AML-193 (cell line): ENCODE data around the gene CCDC188.

ENCODE experiments used
- DNase-seq, 2 experiments: peaks; one replicate each; lab custom pipeline; 2025; lab: John Stamatoyannopoulos, UW

CCDC188 gene

DNA sequence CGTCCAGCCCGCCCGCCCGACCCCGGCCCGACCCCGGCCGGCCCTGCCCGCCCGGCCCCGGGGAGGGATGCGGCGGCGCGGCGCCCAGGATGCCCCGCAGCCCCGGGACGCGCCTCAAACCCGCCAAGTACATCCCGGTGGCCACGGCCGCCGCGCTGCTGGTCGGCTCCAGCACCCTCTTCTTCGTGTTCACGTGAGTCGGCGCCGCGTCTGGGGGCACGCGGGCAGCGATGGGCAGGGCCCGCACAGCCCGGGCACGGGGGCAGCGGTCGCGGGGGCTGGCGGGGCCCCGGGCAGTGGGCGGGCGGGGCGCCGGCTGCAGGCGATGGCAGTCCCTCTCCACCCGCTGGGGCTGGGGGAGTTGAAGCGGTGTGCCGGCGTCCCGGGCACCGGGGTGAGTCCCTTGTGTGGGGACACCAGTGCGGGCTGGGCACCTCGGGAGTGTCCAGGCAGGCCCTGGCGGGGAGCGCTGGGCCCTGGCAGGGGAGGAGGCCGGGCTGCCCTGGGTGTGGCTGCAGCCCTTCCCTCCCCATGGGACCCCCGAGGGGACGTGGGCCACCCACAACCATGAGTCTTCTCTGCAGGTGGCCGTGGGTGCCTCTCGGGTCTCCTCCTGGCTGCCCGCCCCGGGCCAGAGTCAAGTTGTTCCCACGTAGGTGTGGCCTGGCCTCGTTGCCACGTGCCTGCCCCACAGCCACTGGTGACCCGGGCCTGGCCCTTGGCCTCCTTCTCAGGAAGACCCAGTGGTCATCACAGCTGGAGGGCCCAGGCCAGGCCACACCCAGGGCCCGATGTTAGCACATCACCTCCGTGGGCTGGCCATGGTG, 18.8 kb downstream of the CCDC188 start:
- no peak for DNase-seq

DNA sequence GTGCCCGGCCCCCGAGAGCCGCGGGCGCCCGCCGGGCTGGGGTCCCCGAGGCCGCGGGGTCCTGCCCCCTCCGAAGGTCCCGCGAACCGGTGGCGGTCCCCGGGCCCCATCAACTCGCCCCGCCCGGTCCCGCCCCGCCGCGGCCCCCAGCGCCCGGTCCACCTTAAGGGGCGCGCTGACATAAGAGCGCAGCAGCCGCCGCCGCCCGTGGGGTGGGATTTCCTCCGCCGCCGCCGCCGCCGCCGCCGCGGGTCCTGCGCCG, 19.3 kb downstream of the CCDC188 start, which contains the start of gene ZDHHC8:
ZDHHC8 (plus strand) TSS at position 208 of the 262 bp plus-strand sequence. CDS start 144 bp downstream, outside the sequence.
- DNase-seq: no peak

DNA sequence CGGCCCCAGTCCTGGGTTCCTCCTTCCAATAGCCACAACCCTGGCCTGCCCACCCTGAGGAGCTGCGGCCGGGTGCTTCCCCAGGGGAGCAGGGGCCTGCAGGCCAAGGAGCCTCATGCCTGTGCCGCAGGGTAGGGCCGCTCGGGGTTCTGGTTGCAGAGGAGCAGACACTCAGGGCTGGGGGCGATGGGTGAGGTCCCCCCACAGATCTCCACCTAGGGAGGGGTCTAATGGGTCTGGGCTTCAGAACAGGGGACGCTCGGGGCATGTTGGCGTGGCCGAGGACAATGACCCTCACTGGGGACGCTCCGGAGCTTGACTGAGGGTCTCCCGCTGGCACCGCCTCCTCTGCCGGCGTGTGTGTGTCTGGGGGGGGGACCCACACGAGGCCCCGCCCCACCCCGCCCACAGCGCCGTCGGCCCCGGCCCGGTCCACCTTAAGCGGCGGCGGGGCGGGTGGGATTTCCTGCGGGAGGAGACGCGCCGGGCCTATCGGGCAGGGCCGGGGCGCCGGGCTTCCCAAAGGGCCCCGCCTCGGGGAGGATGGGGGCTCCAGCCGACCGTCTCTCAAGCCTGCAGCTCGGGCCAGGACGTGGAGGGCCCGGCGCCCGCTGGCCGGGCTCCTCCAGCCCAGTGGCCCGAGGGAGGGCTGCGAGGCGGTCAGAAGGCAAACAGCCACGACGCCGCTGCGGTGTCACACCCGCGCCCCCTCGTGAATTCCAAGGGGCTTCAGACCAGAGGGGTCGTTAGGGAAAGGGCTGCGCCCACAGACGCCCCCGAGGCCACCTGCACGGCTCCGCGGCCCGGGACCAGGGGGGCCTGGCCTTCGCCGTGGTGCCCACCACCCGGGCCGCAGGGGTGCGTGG, 19.9 kb downstream of the CCDC188 start:
- DNase-seq: no peak

DNA sequence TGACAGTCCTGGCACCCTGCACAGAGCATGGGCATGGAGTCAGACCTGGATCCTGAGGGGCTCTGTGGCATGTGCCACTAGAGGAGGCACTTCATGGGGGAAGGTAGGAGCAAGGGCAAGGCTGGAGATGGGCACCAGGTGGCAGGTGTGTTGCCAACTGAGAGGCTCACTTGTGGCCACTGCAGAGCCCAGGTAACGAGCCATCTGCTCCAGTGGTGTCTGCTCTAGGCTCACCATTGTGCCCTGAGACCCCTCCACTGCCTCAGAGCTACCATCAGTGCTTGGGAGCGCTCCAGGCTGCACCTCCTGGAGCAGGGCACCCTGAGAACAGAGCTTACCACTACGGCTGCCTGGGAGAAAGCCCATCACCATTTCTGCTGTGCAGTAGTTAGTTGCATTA, 20.5 kb downstream of the CCDC188 start:
- no peak for DNase-seq

DNA sequence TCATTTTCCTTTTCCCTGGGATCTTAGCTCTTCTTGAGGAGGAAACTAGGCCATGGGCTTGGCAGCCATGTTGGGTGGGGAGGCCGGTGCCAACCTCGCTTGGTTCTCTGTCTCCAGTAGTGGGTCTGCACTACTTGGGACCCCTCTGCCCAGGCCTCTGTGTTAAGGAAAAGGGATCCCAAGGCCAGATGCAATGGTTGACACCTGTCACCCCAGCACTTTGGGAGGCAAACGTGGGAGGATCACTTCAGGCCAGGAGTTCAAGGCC, 21.2 kb downstream of the CCDC188 start:
- DNase-seq: no peak

DNA sequence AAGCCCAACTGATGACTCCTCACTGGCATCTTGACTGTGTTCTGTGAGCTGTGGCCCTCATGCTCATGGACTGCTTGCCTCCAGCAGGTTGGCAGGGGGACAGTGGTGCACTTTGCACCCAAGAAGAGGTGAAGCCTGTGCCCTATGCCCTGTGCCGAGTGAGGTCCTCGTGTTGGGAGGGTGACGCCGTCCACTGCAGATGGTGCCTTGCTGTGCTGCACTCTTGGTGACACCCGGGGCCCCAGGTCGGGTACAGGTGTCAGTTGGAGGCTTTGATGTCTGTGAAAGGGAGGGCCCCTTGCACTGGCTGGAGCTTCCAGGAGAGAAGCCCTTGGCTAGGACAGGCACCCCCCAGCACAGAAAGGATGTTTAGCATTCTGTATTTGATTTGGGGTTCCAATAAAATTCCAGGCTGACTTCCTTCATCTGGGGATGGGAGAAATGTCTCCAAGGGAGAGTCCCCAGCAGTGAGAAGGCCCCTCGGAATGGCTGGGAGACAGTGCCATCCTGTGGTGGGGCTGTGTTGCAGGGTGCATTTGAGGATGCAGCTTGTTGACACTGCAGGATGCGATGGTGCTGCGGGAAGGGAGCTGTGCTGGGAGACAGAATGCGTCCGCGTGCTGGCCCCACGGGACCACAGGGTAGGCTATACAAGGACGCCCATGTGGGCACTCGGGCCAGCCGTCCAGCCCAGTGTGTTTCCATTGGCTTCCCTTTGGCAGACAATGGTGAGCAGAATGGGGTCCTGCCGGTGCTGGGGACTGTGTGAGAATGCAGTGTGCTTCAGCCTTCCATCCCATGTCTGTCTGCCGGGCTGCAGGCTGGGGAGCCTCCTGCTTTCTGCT, 21.7 kb downstream of the CCDC188 start:
- peak in 1 of 2 experiments; percentile 7 for DNase-seq

DNA sequence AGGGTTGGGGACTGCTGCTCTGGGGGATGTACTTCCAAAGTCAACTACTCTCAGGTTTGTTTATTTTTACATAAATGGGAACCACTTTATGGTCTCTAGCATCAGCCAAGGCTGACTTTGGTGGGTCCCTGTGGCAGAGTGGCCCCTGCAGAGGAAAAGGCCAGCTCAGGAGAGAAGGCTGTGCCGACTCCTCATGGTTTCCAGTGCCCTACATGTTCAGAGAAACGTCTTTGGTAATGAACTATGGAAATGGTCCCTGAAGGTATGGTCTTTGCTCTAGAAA, 22.3 kb downstream of the CCDC188 start:
- DNase-seq: no peak

DNA sequence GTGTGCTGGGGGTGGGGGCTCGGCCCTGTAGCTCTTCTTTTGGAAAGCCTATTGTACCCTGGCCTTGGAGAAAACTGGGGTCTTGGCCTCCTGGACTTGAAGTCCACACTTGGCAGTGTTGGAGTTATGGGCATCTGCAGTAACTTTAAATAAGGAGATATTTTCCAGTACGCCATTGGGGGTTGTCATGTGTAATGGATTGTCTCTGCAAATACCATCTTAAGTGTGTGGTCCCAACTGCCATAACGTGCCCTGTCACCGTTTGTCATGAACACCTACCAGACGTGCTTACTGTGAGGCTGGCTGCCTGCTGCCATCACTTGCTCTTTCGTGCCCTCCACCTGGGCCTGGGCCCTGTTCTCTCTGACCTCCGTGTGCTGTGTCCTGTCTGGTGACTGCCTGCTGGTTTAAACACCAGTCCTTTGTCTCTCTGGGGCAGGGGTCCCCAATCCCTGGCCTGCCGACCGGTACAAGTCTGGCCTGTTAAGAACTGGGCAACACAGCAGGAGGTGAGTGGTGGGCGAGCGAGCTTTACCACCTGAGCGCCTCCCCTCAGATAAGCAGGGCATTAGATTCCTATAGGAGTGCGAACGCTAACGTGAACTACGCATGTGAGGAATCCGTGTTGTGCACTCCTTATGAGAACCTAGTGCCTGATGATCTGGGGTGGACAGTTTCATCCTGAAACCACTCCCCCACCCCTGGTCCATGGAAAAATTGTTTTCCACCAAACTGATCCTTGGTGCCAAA, 22.8 kb downstream of the CCDC188 start:
- no peak for DNase-seq

DNA sequence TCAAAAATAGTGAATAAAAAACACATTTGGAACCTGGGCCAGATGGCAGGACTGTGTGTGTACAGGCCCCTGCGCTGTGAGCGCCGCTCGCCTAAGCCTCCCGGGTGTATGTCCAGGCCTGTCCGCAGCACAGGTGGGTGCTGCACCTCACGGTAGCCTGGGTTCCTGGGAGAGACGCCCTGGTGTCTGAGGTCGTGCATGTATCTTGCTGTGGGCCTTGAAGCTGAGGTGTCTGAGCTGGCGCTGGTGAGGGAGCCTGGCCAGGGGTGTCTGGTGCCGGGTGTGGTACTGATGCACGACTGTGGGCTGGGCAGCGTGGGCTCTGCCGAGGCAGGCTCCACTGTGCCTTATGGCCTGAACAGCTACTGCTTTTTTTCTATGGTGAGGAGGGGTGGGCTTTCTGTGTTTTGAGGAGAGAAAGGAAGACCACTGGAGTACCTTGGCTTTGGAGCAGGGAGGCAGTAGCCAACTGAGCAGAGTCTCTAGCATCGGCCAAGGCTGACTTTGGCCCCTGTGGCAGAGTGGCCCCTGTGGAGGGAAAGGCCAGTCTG, 23.5 kb downstream of the CCDC188 start:
- no peak for DNase-seq

DNA sequence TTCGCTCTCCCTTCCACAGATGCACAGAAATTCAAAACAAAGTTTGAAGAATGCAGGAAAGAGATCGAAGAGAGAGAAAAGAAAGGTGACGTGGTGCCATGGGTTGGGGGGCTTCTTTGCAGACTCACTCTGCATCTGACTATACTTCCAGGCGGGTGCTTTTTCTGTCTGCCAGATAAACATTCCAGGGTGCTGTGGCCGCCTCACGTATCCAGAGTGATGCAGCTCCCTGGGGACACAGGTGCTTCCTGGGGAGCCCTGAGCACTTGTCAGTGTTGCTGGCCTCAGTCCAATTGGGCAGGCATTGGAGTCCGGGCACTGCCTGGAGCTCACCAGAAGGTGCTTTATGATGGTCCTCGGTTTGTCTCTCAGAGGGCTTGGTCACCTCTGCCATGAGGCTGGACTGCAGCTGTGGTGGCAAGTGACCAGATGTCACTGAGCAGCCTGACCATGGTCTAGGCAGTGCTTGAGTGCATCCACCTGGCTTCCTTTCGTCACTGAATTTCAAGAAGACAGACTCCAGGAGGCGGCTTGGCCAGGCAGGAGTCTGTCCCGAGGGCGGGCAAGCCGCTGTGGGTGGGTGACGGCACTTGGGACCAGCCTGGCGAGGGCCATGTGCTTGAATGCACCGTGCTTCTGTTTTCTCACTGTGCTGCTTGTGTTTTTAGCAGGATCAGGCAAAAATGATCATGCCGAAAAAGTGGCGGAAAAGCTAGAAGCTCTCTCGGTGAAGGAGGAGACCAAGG, 24.4 kb downstream of the CCDC188 start:
- no peak for DNase-seq

DNA sequence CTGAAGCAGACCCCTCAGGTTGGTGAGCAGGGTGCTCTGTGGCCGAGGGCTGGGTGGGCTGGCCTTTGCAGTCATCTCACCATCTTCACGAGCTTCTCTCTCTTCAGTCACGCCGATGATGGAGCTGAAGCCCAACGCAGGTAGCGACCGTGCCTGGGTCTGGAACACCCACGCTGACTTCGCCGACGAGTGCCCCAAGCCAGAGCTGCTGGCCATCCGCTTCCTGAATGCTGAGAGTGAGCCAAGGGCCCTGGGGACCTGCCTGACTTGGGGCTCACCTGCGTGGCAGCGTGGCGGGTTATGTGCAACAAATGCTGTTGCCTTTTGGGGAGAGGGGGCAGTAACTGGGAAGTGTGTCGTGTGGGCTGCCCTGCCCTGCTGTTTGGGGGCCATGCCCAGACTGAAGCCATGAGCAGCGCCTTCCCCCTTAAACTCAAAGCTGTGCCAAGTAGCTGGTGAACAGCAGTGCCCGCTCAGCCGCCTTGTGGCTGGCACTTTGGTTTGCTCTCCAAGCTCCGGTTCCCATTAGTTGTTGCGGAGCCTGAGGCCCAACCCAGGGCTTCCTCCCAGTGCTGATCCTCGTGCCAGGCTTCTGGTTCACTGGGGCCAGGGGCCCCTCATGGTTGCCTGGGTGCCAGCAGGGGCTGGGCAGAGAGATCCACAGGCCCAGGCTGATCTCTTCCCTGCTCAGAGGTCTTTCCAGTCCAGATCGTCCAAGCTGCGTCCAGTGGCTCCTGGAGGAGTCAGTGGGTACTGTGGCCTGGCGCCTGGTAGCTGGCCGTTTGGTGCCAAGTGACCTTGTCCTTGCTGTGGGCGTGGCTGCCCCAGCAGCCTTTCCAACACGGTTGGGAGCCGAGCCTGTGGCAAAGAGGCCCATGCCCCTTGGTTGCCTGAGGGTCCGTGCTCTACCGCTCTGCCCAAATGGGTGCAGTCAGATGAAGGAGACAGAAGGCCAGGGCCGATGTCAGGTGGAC, 25.4 kb downstream of the CCDC188 start:
- DNase-seq: no peak

DNA sequence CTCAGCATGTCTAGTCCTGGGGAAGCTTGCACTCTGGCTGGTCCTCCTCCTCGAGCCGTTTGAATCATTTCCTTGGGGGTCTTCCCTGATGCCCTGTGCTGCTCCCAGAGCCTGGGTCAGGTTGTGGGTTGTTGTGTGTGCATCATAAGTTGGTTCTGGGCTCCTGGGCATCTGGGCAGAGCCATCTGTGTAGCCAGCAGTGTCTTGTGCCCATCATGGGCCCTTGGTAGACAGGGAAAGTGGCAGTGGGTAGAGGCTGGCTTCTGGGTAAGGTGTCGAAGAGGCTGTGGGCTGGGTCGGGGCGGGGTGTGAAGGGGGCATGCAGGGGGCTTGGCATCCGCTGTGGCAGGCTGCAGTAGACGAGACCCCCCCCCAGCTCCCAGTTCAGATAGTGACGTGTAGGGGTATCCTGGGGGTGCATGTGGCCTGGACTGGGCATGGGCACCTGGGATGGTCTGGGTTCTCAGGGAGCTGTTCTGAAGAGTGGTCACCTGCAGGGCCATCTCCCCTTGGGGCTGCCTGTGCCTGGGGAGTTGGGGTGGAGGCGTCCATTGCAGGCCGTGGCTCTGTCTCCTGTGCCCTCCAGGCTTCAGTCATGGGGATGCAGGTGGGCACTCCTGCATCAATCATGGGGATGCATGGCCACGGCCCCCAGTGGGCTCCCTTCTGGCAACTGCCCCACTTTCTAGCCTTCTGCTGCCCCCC, 26.6 kb downstream of the CCDC188 start:
- DNase-seq: no peak

DNA sequence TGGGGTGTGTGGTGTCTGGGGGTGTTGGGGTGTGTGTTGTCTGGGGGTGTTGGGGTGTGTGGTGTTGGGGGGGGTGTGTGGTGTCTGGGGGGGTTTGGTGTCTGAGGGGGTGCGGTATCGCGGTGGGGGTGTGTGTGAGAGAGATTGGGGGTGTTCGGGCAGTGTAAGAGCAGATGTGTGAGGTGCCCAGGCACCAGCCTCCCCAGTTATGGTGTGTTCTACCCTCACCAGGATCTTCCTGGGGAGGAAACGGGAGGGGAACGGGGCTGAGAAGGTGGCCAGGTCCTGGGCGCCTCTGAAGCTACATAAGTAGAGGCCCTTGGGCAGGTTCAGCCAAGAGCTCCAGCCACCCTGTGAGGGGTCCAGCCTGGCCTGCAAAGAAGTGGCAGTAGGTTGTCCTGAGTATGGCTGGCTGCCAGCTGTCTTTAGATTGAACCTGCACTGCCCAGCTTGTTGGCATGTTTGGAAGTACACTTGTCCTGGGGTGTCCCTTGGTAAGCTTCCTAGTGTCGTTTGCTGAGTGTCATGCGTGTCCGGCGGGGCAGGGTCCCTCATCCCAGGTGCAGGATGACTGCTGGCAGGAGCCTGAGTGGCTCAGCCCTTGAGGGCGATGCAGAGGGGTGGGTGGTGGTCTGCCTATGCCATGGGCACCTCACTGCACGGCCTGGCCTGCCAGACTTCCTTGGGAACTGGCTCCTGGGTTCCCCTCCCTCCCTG, 27.3 kb downstream of the CCDC188 start:
- no peak for DNase-seq

DNA sequence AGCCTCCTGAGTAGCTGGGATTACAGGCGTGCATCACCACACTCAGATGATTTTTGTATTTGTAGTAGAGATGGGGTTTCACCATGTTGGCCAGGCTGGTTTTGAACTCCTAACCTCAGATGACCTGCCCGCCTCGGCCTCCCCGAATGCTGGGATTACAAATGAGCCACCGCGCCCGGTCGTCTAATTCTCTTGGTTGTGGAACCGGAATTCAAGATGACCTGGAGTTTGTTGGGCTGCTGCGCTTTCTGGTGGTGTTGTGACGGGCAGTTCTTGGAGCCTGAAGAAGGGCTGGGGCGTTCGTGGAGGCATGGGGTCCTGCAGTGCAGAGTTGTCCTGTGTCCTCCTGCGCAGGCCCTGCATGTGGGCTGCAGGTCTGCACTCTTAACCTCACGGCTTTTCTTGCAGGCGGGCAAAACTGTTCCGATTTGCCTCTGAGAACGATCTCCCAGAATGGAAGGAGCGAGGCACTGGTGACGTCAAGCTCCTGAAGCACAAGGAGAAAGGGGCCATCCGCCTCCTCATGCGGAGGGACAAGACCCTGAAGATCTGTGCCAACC, 28.9 kb downstream of the CCDC188 start:
- no peak for DNase-seq

DNA sequence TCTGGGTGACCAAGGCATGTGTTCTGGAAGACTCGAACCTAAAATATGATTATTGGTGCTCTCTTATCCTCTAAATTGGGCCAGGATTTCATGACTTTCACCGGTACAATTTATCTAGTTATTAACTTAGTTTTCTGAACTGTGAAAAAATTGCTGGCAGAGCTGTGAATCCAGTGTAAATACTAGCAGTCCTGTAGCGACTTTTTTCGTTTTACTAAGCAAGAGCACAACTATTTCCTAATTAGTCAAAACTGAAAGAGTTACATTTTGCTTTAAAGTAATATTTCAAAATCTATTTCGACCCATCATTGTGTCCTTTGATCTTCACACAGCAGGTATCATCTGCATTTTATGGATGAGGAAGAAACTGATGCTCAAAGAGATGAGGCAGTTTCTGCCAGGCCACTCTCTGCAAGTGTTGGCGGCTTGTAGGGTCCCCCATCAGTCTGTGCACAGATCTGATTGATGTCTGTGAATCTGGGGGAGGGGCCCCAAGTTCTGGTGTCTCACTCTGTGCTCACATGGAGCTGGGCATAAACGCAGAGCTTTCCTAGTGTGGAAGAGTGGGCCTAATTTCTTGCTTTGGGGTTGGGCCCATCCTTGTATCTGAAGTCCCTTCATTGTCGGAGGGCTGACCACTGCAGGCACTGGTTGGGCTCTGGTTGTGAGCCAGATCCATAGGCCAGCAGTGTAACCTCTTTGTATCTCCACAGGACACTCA, 32.4 kb downstream of the CCDC188 start:
- no peak for DNase-seq

DNA sequence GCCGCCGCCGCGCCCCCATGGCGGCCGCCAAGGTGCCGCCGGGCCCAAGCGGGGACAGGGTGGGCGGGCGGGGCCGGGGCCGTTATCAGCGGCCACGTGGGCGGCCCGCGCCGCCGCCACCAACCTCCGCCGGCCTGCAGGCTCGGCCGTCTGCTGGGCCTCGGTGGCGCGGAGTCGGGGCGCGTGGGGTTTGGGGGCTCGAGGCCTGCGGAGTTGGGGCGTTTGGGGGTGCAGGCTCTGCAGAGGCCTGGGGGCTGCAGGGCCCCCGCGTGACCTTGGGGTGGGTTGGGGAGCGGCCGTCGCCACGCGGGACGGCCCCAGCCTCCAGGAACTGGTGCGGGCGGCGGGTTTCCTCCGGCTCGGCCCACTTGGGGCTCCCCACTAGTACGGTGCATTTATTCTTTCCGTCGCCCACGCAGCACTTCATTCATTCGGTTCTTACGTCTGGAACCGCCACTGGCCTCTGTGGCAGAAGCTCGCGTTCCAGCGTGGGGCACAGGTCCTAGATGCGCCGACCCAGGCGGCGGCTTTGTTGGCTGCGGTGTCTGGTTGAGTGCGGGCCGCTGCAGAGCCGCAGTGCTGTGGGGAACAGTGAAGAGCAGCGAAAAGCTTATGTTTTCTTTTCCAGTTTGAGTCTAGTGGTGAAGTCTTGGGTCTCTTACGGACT, 33.1 kb downstream of the CCDC188 start:
- DNase-seq: peak in 1 of 2 experiments; percentile 6
